ENCODE results near the gene PALM. TPM values are rescaled to one million over a fixed set of nuclear protein-coding genes. Genes with fewer than 3 reads are reported as not detected.

The PALM gene
- total RNA-seq, 1 experiment from 2014 or later: 18.5 TPM

GRCh38 chr19:756236-756635 is 47.5 kb downstream of the PALM start:
- peaks cover 0 to 4% (median 3%) of the 10 kb centered on the region in 3 experiments; a peak in 3 of 7 replicates for H3K36me3 Mint-ChIP-seq (ENCODE audit: insufficient read depth in 1 of 3, low read depth in 3 of 3)
- H2AK5ac ChIP-seq (ENCODE audit: insufficient read length, low read length): no peak overlapping the region
- no peak overlapping the region for H2BK15ac ChIP-seq (ENCODE audit: low read depth, low read length)
- TF ChIP-seq, protein P1, sequence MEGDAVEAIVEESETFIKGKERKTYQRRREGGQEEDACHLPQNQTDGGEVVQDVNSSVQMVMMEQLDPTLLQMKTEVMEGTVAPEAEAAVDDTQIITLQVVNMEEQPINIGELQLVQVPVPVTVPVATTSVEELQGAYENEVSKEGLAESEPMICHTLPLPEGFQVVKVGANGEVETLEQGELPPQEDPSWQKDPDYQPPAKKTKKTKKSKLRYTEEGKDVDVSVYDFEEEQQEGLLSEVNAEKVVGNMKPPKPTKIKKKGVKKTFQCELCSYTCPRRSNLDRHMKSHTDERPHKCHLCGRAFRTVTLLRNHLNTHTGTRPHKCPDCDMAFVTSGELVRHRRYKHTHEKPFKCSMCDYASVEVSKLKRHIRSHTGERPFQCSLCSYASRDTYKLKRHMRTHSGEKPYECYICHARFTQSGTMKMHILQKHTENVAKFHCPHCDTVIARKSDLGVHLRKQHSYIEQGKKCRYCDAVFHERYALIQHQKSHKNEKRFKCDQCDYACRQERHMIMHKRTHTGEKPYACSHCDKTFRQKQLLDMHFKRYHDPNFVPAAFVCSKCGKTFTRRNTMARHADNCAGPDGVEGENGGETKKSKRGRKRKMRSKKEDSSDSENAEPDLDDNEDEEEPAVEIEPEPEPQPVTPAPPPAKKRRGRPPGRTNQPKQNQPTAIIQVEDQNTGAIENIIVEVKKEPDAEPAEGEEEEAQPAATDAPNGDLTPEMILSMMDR (conservative IDR thresholded peaks at IDR 0.05): no peak
- H3K23me2 ChIP-seq (ENCODE audit: insufficient read length, low read depth, low read length, poor library complexity, severe bottlenecking): no peaks in the 10 kb centered on the region
- H4K8ac ChIP-seq (replicated peaks; ENCODE audit: insufficient read length, low read depth, low read length): no peak overlapping the region
- no peak overlapping the region for H3K27ac ChIP-seq (ENCODE audit: insufficient read length, low read depth, low read length)
- no peak overlapping the region for H3K4ac ChIP-seq (ENCODE audit: low read depth, low read length)
- H3K14ac ChIP-seq (ENCODE audit: insufficient read depth, low read length): no peak overlapping the region
- H4K20me1 ChIP-seq (ENCODE audit: control insufficient read depth, insufficient read depth, insufficient read length): no peaks in the 10 kb centered on the region
- no peak overlapping the region for H3T11ph ChIP-seq (ENCODE audit: low read length)
- H3K79me2 ChIP-seq (ENCODE audit: insufficient read depth, low read length): no peaks in the 10 kb centered on the region
- H2BK120ac ChIP-seq (ENCODE audit: low read depth, low read length, poor library complexity, severe bottlenecking): no peak overlapping the region
- no peak for DNase-seq
- H3K23ac ChIP-seq (ENCODE audit: insufficient read length, low read depth, low read length): no peak overlapping the region
- H4K91ac ChIP-seq (ENCODE audit: insufficient read length, low read depth, low read length): no peak overlapping the region
- no peaks in the 10 kb centered on the region for H3K4me1 ChIP-seq (ENCODE audit: insufficient read depth, low read length)
- H2BK5ac ChIP-seq (ENCODE audit: insufficient read length, low read length): no peak overlapping the region
- no peak overlapping the region for H3K9ac ChIP-seq (ENCODE audit: extremely low read depth, insufficient read length, low read length)
- H3K4me1 Mint-ChIP-seq: 0 out of 4 replicates have a peak, but pooled peaks cover 0 to 8% of the 10 kb centered on the region in 2 experiments
- H3K9me3 Mint-ChIP-seq: peaks cover 12 to 17% of the 10 kb centered on the region in 2 experiments
- no peak overlapping the region for H3K18ac ChIP-seq (ENCODE audit: insufficient read length, low read depth, low read length)
- no peak overlapping the region for H3K4me2 ChIP-seq (ENCODE audit: insufficient read depth, insufficient read length, low read length)
- peaks cover 12% of the 10 kb centered on the region for H3K27me3 Mint-ChIP-seq (ENCODE audit: low read depth)
- H4K5ac ChIP-seq (ENCODE audit: insufficient read length, low read depth, low read length): no peak overlapping the region
- H2AFZ ChIP-seq (ENCODE audit: low read length): no peak overlapping the region
- H3K56ac ChIP-seq (ENCODE audit: insufficient read length, low read depth, low read length): no peak overlapping the region
- H3K4me3 Mint-ChIP-seq: no peak overlapping the region
- no peak overlapping the region for H2BK12ac ChIP-seq (ENCODE audit: insufficient read length, low read depth, low read length)
- H3K27me3 ChIP-seq (ENCODE audit: insufficient read depth, low read length): no peaks in the 10 kb centered on the region
- no peaks in the 10 kb centered on the region for H3K9me3 ChIP-seq (ENCODE audit: control insufficient read depth, low read depth, low read length)
- H3K27ac Mint-ChIP-seq: no peak overlapping the region
- H3K79me1 ChIP-seq (ENCODE audit: insufficient read depth, low read depth, low read length, poor library complexity, severe bottlenecking): no peaks in the 10 kb centered on the region
- no peak overlapping the region for H2BK20ac ChIP-seq (ENCODE audit: low read depth, low read length, poor library complexity, severe bottlenecking)
